ENCODE measurements around the gene BORCS5. TPM values are rescaled to one million over a fixed set of nuclear protein-coding genes. Genes with fewer than 3 reads are reported as not detected.

BORCS5 gene
- total RNA-seq, 2 donors from 2014 or later = 15.2 to 26.1 TPM

DNA sequence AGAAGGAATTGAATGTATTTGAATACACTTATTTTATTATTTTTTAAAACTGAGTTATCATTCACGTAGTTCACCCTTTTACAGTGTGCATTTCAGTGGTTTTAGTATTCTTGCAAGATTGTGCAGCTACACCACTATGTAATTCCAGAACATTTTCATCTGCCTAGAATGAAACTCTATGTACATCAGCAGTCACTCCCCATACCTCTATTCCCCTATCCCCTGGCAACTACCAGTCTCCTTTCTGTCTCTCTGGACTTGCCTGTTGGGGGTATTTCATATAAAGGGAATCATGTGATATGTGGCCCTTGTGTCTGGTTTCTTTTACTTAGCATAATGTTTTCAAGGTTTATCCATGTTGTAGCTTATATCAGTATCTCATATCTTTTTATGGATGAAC is 96.8 kb downstream of the BORCS5 start:
- Mint-ChIP-seq H3K27me3 (ENCODE audit: insufficient read depth) (no peaks in the 10 kb centered on the region), H3K36me3 (ENCODE audit: low read depth) (peaks cover 5% of the 10 kb centered on the region), H3K4me3 (no peak overlapping the region), H3K4me1 (peaks cover 13% of the 10 kb centered on the region), H3K9me3 (peaks cover 2% of the 10 kb centered on the region), H3K27ac (no peak overlapping the region)
- 100% methylated on average over 1 of the region's 1 CpG; no CpG with 5 or more reads in 1 of the 2 experiments for WGBS, 2 experiments (ENCODE audit: insufficient coverage in 1 of 2, insufficient read length in 1 of 2)
- Histone ChIP-seq H3K36me3 (ENCODE audit: control insufficient read depth, insufficient read depth, low read length) (no peaks in the 10 kb centered on the region), H3K4me1 (ENCODE audit: control insufficient read depth, insufficient read depth, low read length) (no peaks in the 10 kb centered on the region), H3K4me3 (ENCODE audit: low read length) (no peak overlapping the region), H3K9me3 (ENCODE audit: control insufficient read depth, low read length) (no peaks in the 10 kb centered on the region), H3K27ac (ENCODE audit: low read depth, low read length) (peak overlapping the region; percentile 7), H3K27me3 (ENCODE audit: control insufficient read depth, insufficient read depth, low read length, poor library complexity, severe bottlenecking) (no peaks in the 10 kb centered on the region), H3K9ac (ENCODE audit: extremely low read depth, low read length, poor library complexity, severe bottlenecking) (no peak overlapping the region)
- no peak for DNase-seq
- TF ChIP-seq, protein P1, sequence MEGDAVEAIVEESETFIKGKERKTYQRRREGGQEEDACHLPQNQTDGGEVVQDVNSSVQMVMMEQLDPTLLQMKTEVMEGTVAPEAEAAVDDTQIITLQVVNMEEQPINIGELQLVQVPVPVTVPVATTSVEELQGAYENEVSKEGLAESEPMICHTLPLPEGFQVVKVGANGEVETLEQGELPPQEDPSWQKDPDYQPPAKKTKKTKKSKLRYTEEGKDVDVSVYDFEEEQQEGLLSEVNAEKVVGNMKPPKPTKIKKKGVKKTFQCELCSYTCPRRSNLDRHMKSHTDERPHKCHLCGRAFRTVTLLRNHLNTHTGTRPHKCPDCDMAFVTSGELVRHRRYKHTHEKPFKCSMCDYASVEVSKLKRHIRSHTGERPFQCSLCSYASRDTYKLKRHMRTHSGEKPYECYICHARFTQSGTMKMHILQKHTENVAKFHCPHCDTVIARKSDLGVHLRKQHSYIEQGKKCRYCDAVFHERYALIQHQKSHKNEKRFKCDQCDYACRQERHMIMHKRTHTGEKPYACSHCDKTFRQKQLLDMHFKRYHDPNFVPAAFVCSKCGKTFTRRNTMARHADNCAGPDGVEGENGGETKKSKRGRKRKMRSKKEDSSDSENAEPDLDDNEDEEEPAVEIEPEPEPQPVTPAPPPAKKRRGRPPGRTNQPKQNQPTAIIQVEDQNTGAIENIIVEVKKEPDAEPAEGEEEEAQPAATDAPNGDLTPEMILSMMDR (conservative IDR thresholded peaks at IDR 0.05) = no peak

GRCh38 chr12:12454315-12454714 is 97.4 kb downstream of the BORCS5 start:
- Mint-ChIP-seq H3K27me3 (ENCODE audit: insufficient read depth) (no peaks in the 10 kb centered on the region), H3K4me3 (no peak overlapping the region), H3K27ac (no peak overlapping the region), H3K4me1 (peaks cover 13% of the 10 kb centered on the region), H3K36me3 (ENCODE audit: low read depth) (peaks cover 5% of the 10 kb centered on the region), H3K9me3 (peaks cover 2% of the 10 kb centered on the region)
- no peak overlapping the region for H3K4me3 ChIP-seq (ENCODE audit: low read length)
- no peak for DNase-seq
- no peaks in the 10 kb centered on the region for H3K27me3 ChIP-seq (ENCODE audit: control insufficient read depth, insufficient read depth, low read length, poor library complexity, severe bottlenecking)
- H3K36me3 ChIP-seq (ENCODE audit: control insufficient read depth, insufficient read depth, low read length) = no peaks in the 10 kb centered on the region
- H3K4me1 ChIP-seq (ENCODE audit: control insufficient read depth, insufficient read depth, low read length) = no peaks in the 10 kb centered on the region
- H3K9me3 ChIP-seq (ENCODE audit: control insufficient read depth, low read length) = no peaks in the 10 kb centered on the region
- no peak overlapping the region for H3K9ac ChIP-seq (ENCODE audit: extremely low read depth, low read length, poor library complexity, severe bottlenecking)
- TF ChIP-seq, protein P1 (conservative IDR thresholded peaks at IDR 0.05) = no peak
- H3K27ac ChIP-seq (ENCODE audit: low read depth, low read length) = no peak overlapping the region

DNA sequence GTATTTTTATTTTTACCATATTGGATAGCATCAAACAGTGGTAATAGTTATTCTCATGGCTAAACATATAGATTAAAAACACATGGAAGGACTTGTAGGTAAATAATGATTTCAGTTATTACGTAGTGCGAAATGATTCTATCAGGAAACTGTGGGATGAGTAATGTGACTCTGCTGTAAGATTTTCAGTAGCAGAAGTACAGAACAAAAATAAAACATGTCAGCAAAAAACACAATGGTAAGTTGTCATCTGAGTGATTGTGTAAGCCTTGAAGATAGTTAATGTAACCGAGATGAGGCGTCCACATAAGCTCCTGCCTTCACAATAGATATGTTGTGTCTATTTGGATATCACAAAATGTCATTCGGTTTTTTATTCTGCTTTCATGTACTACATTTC is 99.8 kb downstream of the BORCS5 start:
- H3K27ac Mint-ChIP-seq = no peak overlapping the region
- peaks cover 13% of the 10 kb centered on the region for H3K4me1 Mint-ChIP-seq
- no peak overlapping the region for H3K4me3 Mint-ChIP-seq
- H3K9me3 ChIP-seq (ENCODE audit: control insufficient read depth, low read length) = no peaks in the 10 kb centered on the region
- H3K4me1 ChIP-seq (ENCODE audit: control insufficient read depth, insufficient read depth, low read length) = no peaks in the 10 kb centered on the region
- H3K27me3 Mint-ChIP-seq (ENCODE audit: insufficient read depth) = peaks cover 7% of the 10 kb centered on the region
- H3K4me3 ChIP-seq (ENCODE audit: low read length) = no peak overlapping the region
- no peaks in the 10 kb centered on the region for H3K36me3 ChIP-seq (ENCODE audit: control insufficient read depth, insufficient read depth, low read length)
- H3K27ac ChIP-seq (ENCODE audit: low read depth, low read length) = no peak overlapping the region
- no peaks in the 10 kb centered on the region for H3K27me3 ChIP-seq (ENCODE audit: control insufficient read depth, insufficient read depth, low read length, poor library complexity, severe bottlenecking)
- WGBS, 2 experiments (ENCODE audit: insufficient coverage in 1 of 2, insufficient read length in 1 of 2) = 69 to 86% methylated on average over 3 to 5 of the region's 5 CpGs
- TF ChIP-seq, protein P1 (conservative IDR thresholded peaks at IDR 0.05) = no peak
- no peak for DNase-seq
- no peaks in the 10 kb centered on the region for H3K9me3 Mint-ChIP-seq
- H3K9ac ChIP-seq (ENCODE audit: extremely low read depth, low read length, poor library complexity, severe bottlenecking) = no peak overlapping the region
- peaks cover 2% of the 10 kb centered on the region for H3K36me3 Mint-ChIP-seq (ENCODE audit: low read depth)
